DMS 273 (cell line): ENCODE results near the gene CNPY1.

ENCODE experiments used
- DNase-seq: peaks from one replicate; lab custom pipeline; 2025; ENCODE audit not compliant: unreplicated experiment; lab: John Stamatoyannopoulos, UW

Gene CNPY1

GRCh38 chr7:155490697-155491628 is 55.4 kb downstream of the CNPY1 start:
- no peak for DNase-seq

- DNase-seq: no peak
Measured at GRCh38 chr7:155489862-155490696, 56.3 kb downstream of the CNPY1 start.

- no peak for DNase-seq
Measured at GRCh38 chr7:155489158-155489840, 57.1 kb downstream of the CNPY1 start.

- DNase-seq: no peak
Measured at GRCh38 chr7:155488483-155489127, 57.8 kb downstream of the CNPY1 start.

- no peak for DNase-seq
Measured at GRCh38 chr7:155487509-155488482, 58.6 kb downstream of the CNPY1 start.

GRCh38 chr7:155486783-155487508 is 59.4 kb downstream of the CNPY1 start:
- no peak for DNase-seq

- DNase-seq: no peak
Measured at GRCh38 chr7:155484483-155485399, 61.6 kb downstream of the CNPY1 start.

GRCh38 chr7:155483868-155484325 is 62.5 kb downstream of the CNPY1 start:
- peak; percentile 63 for DNase-seq

- DNase-seq: no peak
Measured at GRCh38 chr7:155483245-155483644, 63.1 kb downstream of the CNPY1 start.

- no peak for DNase-seq
Measured at GRCh38 chr7:155482511-155483183, 63.7 kb downstream of the CNPY1 start.

- DNase-seq: no peak
Measured at GRCh38 chr7:155481764-155482163, 64.6 kb downstream of the CNPY1 start.

GRCh38 chr7:155477476-155477875 is 68.9 kb downstream of the CNPY1 start:
- DNase-seq: no peak

GRCh38 chr7:155471718-155472117 is 74.6 kb downstream of the CNPY1 start:
- DNase-seq: no peak

GRCh38 chr7:155470686-155471638 is 75.4 kb downstream of the CNPY1 start:
- no peak for DNase-seq

GRCh38 chr7:155470186-155470487 is 76.2 kb downstream of the CNPY1 start:
- DNase-seq: no peak
